Cardiac fibroblast (primary cell): ENCODE results near the gene CPEB1.

Experiments
- DNase-seq, 2 donors: peaks; one replicate each; pipeline versions ENCODE4 v3.0.0 to v3.0.0-alpha.2; 2010; ENCODE audit warnings: low read depth in 2 of 2
- H3K4me3 ChIP-seq, 2 donors: replicated peaks in 1 of 2; 1 replicate in 1 of 2; 2 replicates in 1 of 2; pipeline ENCODE4 v1.5.1; 2011; ENCODE audit warnings: low read depth in 2 of 2, low read length in 2 of 2, mild to moderate bottlenecking in 2 of 2, moderate library complexity in 1 of 2
- TF ChIP-seq, protein P1 (sequence below): IDR thresholded peaks from one replicate; pipeline ENCODE4 v1.5.1; 2011; ENCODE audit warnings: low read depth, mild to moderate bottlenecking, low read length, inconsistent platforms

Gene CPEB1

DNA sequence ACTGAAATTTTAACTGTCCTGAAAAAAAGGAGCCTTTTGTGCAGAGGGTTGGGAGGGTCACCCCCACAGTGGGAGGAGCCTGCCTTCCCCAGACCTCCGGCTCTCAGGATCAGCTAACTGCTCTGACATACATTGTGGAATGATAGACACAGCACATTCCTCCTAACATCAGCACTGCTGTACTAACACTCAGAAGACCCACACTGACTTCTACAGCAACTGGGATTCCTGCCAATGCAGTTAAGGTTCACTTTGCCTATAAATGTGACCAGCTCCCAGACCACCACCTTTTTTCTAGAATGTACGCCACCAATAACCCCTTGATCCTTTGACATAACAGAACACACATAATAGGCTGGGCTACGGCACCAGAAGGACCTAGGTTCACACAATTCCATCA is 3.2 kb downstream of the CPEB1 start:
- TF ChIP-seq, protein P1, sequence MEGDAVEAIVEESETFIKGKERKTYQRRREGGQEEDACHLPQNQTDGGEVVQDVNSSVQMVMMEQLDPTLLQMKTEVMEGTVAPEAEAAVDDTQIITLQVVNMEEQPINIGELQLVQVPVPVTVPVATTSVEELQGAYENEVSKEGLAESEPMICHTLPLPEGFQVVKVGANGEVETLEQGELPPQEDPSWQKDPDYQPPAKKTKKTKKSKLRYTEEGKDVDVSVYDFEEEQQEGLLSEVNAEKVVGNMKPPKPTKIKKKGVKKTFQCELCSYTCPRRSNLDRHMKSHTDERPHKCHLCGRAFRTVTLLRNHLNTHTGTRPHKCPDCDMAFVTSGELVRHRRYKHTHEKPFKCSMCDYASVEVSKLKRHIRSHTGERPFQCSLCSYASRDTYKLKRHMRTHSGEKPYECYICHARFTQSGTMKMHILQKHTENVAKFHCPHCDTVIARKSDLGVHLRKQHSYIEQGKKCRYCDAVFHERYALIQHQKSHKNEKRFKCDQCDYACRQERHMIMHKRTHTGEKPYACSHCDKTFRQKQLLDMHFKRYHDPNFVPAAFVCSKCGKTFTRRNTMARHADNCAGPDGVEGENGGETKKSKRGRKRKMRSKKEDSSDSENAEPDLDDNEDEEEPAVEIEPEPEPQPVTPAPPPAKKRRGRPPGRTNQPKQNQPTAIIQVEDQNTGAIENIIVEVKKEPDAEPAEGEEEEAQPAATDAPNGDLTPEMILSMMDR: no peak

DNA sequence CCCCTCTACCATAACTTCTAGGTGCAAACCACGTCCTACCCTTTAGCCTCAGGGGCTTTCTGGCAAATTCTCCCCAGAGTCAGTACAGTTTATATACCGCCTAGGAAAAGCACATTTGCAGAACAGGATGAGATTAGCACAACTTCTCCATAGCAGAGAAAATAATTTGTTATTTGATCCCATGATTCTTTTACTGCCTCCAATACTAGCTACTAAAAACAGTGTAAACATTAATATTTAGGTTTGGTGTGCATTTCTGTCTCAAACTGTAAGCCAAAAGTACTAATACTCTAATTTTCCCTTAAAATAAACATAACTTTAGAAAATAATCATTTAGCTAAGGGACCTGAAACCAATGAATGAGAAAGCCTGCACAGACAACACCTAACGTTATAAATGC is 4.5 kb downstream of the CPEB1 start:
- TF ChIP-seq, protein P1: no peak
- H3K4me3 ChIP-seq: no peak overlapping the region
- no peak for DNase-seq

More for the DNA sequence above, 3.2 kb downstream of the CPEB1 start:
- no peak overlapping the region for H3K4me3 ChIP-seq
- DNase-seq: no peak

DNA sequence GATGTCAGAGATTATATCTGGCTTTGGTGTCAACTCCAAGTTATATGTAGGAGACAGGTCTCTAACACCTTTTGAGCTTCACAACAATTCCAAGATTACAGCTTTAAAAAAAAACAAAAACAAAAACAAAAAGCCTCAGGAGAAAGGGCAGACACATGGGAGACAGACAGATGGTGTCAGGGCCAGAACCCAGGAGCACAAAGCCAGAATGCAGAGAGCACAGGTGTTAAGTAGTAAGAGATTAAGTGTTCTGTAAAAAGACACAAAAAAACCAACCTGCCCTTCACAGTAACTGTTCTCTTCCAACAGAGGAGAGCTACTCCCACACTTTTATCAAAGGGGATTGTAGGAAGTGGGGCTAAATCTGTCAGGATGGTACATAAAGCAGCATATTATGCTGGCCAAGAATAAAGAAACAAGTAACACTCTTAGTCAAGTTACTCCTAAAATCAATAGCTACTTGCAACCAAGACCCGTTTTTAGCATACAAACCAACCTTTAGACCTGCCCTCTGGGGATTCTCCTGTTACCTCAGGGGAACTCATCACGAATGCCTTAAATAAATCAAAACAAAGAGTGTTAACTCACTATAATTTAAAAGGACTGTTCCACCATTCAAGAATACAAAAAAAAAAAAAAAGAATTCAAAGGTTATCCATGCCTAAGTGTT is 5.9 kb downstream of the CPEB1 start:
- no peak for DNase-seq
- H3K4me3 ChIP-seq: no peak overlapping the region
- TF ChIP-seq, protein P1: no peak

DNA sequence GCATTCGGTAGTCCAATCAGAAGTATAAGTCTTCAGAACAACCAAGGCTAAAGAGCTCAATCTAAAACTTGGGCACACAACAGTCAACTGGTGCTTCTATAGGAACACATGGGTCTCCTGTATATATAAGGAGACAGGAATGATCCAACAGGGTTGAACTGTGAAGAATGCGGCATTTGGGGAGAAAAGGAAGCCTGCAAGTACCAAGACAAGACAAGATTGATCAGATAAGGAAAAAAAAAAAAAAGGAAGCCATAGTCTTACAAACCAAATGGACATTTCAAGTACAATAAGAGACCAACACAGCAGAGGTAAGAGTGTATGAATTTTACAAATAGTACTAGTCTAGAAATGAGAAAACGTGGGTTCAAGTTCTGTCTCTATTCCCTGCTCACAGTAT is 6.5 kb downstream of the CPEB1 start:
- TF ChIP-seq, protein P1: no peak
- no peak overlapping the region for H3K4me3 ChIP-seq
- no peak for DNase-seq

DNA sequence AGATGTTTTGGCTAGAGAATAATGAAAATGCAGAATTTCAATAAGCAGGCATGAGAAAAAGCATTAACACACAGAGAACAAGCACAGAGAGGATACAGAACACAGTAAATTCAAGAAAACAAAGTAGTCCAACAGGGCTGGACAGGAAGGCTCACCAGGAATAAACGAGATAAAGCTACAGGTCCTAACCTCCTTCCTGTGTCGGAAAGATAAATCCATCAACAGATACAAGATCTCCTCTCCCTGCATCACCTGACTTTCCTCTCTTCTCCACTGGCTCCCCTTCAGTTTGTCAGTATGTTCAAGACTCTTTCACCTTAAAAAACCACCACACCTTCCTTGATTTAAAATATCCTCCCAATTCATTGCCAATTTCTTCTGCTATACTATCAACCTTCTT is 11.4 kb downstream of the CPEB1 start:
- TF ChIP-seq, protein P1: no peak
- no peak for DNase-seq
- no peak overlapping the region for H3K4me3 ChIP-seq

DNA sequence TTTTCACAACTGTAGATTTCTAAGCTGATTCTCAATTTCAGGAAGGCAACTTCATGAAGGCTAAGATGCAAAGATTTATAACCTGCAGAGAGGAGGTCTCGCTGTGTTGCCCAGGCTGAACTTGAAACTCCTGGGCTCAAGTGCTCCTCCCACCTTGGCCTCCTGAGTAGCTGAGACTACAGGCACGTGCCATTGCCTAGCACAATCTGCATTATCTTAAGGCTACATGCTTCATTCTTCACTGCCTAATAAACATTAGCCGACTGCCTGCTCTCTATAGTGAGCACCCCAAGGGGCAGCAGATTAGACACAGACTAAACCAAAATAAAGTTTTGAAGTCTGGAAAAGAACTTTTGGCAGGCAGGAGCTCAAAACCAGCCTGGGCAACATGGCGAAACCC is 17.1 kb downstream of the CPEB1 start:
- H3K4me3 ChIP-seq: no peak overlapping the region
- TF ChIP-seq, protein P1: no peak

DNA sequence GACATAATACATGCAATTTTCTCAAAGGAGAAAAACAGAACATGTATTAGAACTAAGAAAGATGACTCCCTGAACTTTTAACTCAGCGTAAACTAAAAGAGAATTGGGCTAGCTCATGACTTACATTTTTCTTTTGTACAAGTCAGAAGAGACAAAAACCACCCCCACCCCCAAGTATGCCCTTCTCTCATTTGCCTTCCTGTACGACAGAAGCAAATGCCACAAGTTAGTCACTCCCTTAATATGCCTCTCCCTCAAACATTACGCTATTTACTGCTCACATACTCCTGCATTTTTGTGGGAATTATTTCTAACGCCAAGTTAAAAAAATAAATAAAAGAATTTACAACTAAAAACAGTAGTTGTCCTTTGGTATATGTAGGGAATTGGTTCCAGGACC is 22.0 kb downstream of the CPEB1 start:
- no peak for DNase-seq
- no peak overlapping the region for H3K4me3 ChIP-seq
- TF ChIP-seq, protein P1: no peak

More for the DNA sequence above, 17.1 kb downstream of the CPEB1 start:
- DNase-seq: no peak
